SHP77 (cell line): ENCODE results near the gene PTPRN2.

ENCODE experiments used
- DNase-seq, 2 experiments: peaks; one replicate each; lab custom pipeline; 2025; lab: John Stamatoyannopoulos, UW

PTPRN2 gene

DNA sequence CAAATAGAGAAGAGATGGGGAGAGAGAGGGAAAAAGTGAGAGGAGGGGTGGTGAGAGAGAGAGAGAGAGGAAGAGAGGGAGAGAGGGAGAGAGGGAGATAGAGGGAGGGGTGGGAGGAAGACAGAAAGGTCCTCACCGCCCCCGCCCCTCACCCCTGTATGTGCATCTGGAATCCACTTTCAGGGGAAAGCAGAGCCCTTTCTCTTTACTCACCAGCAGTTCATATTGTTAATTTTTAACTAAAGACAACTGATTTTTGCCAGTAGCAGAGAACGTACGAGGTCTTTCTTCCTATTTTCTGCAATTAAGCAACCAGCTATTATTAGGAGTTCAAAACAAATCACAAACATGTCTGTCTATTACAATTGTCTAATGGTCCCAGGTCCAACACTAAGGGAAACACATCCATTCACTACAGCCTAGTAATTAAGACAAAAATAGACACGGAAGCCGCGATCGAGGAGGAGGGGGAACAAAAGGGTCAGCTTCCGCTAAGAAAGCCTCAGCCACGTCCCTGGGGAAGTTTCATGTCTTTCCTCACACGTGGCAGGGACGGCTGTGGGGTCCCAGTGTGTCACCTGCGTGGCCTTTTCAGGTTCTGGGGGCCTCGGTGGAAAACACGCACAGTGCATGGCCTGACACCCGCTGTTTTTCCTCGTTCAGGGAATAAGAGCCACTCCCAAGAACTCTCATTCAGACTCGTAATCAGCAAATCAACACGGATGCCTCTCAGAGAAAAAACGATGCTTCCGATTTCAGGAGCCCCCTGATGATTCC lies 572.0 kb downstream of the PTPRN2 start:
- no peak for DNase-seq

GRCh38 chr7:158014976-158015375 lies 572.6 kb downstream of the PTPRN2 start:
- DNase-seq, result no peak

GRCh38 chr7:158013085-158013668 lies 574.4 kb downstream of the PTPRN2 start:
- no peak for DNase-seq

GRCh38 chr7:158011941-158012340 lies 575.7 kb downstream of the PTPRN2 start:
- no peak for DNase-seq

DNA sequence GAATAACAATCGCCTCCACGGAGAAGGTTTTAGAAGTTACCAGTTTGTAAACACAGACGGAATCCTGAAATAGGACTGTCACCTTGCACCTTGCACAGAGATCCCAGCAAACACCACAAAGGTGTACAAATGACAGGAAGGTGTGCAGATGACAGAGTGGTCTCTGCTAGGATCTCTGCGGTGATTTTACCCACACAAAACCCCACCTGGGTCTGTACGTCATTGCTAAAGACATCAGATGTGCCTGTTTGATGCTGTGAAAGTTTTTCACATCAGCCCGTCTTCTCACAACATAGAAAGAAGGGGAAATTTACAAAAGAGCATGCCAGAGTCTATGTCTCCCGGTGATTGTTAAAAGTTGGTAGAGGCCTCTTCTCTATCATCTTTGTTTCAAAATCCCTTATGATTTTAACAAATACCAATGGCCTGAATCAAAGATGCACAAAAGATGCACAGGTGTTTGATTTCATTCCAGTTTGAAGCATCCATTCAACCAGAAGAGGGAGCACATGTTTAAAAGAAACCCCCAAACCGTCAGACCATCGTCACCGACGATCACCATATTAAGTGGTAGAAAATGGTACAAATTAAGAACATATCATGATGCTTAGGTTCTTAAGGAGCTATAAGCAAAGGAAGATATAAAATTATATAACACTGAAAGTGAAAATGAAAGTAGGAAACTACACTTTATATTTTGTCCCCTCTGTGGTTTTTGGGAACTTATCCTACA lies 576.5 kb downstream of the PTPRN2 start:
- DNase-seq, result no peak

DNA sequence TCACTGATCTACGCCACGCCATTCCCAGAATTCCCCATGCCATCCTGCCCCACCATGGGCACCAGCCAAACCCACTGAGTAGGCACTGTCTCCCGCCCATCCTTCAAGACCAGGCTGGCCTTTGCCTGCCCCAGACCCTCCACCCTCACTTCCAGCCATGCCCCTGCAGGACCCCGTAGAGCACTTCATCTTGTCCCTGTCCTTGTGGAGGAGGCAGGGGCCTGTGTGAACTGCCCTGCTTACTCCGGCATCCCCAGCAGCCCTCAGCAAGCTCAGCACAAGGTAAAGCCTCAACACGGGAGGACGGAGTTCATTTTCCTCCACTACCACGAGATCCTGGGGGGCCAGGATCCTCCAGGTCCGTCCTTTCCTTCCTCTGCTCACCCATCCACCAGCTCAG lies 577.7 kb downstream of the PTPRN2 start:
- no peak for DNase-seq

DNA sequence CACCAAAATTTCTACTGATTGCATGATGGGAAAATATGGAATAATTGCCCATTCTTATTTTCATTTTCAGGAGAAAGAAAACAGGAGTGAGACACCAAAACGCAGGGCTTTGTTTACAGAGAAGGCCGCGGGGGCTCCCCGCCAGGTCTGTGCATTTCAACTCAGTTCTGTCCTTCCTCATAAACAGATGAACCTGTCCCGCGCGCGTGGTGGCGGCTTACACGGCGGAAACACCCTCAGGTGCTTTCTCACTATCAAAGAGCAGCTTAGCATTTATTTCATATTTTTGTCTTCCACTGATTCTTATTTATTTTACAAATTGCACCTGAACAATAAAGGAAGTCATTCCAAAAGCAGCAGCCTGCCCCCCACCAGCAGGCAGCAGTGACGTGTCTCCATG lies 579.4 kb downstream of the PTPRN2 start:
- DNase-seq, result no peak

- DNase-seq, result no peak
These were observed 579.8 kb downstream of the PTPRN2 start for GRCh38 chr7:158007697-158008257.

DNA sequence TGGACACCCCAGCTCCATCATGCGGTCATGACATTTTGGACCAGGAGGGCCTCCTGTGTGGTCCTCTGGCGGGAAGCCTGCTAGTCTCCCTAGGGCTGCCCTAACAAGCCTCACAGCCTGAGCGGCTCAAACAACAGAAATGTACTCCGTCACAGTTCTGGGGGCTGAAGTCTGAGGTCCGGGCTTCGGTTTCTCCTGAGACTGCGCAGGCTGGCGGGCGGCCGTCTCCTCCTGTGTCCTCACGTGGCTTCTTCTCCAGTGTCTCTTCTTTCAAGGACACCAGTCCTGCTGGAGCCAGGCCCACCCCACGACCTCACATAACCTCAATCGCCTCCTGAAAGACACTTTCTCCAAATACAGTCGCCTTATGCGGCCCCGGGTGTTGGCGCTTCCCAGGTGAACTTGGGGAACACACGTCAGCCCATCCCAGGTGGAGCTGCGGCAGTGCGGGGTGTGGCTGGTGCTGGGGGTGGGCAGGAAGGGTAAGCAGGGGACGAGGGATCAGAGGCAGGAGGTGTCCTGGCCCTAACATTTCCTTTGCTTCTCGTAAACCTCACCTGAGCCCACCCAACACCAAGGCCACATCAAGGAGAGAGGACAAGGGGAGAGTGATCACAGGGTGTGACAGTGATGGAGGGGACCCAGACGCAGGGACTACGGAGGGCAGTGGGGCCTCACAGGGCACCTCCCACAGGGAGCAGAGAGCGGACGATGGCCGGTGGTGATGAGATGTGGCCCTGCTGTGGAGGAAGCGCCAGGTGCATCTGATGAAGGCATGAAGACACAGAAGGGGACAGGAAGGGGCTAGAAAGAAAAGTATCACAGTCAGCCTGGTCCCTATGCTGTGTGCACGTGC lies 580.6 kb downstream of the PTPRN2 start:
- DNase-seq, result no peak

DNA sequence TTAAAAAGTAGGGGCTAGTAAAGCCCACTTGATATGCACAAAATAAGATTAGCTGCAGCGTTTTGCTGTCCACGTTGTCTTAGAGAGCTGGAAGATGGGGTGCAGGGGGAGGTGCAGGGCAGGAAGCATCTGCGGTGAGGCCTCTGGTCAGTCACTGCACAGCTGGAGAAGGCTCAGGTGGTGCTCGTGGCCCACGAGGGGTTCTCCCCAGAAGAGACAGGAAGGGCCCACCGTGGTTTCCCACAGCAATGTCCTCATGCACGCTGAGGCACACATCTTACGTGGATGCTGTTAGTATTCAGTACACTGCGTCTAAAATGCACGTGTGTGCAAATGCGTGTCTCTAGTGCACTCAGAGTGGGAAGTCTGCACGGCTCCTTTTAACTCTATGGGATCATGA lies 582.1 kb downstream of the PTPRN2 start:
- no peak for DNase-seq

DNA sequence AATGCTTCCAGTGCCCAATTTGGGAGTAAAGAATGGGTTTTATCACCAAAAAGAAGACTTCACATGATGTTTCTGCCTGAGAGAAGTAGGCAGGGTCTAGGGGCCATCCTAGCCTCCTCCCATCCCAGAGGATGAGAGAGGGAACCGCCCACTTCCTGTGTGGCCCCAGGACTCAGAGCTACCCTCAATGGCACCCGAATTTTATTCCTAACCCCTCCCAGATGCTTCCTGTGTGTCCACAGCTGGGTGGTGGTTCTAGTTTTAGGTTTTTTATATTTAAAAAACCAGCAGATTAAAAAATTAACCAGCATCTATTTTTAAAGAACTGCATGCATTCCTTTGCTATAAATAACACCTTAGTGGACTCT lies 583.5 kb downstream of the PTPRN2 start:
- no peak for DNase-seq

- no peak for DNase-seq
These were observed 584.0 kb downstream of the PTPRN2 start for GRCh38 chr7:158003441-158004122.

- no peak for DNase-seq
These were observed 585.0 kb downstream of the PTPRN2 start for GRCh38 chr7:158002486-158003080.

DNA sequence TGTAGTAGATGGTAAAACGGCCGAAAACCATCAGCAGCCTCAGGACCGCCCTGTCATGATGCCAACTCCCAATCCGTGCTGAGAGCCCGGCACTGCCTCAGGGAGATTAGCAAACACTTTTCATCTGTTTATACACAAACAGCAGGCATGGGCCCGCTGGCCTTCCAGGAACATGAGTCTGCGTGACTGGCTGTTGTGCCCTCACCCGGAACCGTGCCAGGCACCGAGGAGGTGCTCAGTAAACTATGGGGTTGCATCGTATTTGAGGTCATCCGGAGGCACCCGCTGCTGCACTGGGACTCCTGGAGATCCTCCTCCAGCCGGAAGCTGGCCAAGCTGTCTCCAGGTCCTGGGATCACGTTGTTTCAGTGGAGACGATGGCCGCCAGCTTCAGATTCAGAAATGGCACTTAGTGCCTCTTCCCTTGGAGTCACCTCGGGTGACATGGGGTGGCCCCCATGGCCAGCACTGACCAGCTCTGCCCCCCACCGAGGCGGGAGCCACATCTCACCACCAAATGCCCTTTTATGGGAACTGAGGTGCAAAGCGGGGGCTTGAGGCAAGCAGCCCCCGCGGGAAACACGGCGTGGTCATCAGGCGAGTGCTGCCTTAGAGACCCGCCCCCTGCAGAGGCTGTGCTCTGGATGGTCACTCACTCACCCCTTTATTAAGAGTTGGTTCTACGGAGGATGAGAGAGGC lies 585.9 kb downstream of the PTPRN2 start:
- peak; percentile 45 to 78 for DNase-seq

DNA sequence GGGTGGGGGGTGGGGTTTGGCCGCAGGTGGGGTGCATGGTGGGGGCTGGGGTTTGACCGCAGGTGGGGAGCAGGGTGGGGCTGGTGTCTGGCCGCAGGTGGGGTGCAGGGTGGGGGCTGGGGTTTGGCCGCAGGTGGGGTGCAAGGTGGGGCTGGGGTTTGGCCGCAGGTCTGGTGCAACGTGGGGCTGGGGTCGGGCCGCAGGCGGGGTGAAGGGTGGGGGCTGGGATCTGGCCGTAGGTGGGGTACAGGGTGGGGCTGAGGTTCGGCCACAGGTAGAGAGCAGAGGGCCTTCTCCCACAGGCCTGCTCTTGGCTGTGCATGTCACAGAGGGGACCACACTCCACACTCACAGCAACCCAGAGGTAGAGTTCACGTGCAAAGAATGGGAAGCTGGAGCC lies 586.6 kb downstream of the PTPRN2 start:
- no peak for DNase-seq

DNA sequence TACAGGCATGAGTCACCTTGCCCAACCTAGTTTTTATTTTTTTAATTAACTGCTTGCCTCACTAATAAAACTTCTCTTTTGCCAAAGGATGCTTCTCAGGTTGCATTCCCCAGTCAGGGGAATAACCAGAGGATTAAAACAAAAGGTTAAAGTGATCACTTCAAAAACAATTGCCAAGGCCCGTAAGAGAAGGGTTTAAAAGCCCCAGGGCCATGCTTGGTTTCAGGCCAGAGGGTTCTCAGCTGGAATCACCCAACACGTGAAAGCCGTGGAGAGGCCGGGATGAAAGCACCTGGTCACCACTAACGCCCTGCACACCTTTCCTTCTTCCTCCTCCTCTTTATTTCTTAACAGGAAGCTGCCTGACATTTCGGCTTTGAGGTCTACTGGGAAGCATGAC lies 587.5 kb downstream of the PTPRN2 start:
- no peak for DNase-seq

GRCh38 chr7:157998884-157999552 lies 588.6 kb downstream of the PTPRN2 start:
- DNase-seq, result no peak

DNA sequence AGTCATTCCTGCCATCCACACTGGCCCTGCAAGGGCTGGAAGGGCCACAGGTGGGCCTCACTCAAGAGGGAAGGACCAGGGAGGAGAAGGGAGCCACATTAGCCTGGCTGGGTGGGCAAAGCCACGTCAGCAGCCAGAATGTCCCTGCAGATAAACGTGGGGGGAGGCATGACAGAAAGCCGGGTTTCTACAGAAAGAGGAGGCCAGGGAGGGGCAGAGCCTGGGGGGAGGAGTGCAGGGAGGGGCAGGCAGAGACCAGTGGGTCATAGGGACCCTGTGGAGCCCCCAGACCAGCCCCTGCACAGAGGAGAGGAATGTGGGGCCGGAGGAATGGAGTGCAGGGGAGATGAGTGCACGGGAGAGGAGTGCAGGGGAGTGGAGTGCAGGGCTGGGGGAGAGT lies 590.2 kb downstream of the PTPRN2 start:
- no peak for DNase-seq

- no peak for DNase-seq
These were observed 590.6 kb downstream of the PTPRN2 start for GRCh38 chr7:157997080-157997440.
